OCI-LY7 (cell line): Measurements from ENCODE around the gene HAUS6. TPM values are rescaled to one million over a fixed set of nuclear protein-coding genes. Genes with fewer than 3 reads are reported as not detected.

Experiments
- BruUV-seq: library from RNA; stranded (reverse); fragments of 400-500 nt; replicated peaks from 2 replicates; lab custom pipeline; 2021; lab: Mats Ljungman, UMichigan
- CTCF ChIA-PET: fragments of 300-600 bp; sonication (Branson Sonifier 250); formaldehyde crosslinking; loops from one replicate; lab custom pipeline; 2022; ENCODE audit warnings: antibody characterized with exemption; ENCODE audit not compliant: unreplicated experiment; lab: Charles Lee
- POLR2A ChIA-PET: fragments of 300-600 bp; sonication (Branson Sonifier 250); formaldehyde crosslinking; loops from one replicate; lab custom pipeline; 2022; ENCODE audit warnings: antibody characterized with exemption; lab: Charles Lee
- DNase-seq: peaks from one replicate; pipeline ENCODE4 v3.0.0-alpha.2; 2015; ENCODE audit warnings: low spot score
- H2AFZ ChIP-seq: fragments of 200-600 bp; sonication (generic), shearing (Covaris generic); 2 replicates; pipeline ENCODE4 v1.6.1; 2014; ENCODE audit warnings: mild to moderate bottlenecking, antibody characterized with exemption, low read length, moderate library complexity
- H3K27ac ChIP-seq: fragments of 200-600 bp; sonication (generic); 2 replicates; pipeline ENCODE4 v1.5.1; 2014; ENCODE audit warnings: mixed run types, low read depth, mild to moderate bottlenecking, moderate library complexity, low read length, inconsistent platforms; ENCODE audit not compliant: poor library complexity, severe bottlenecking
- H3K36me3 ChIP-seq: fragments of 200-600 bp; sonication (generic); 2 replicates; pipeline ENCODE4 v1.6.1; 2014; ENCODE audit warnings: mild to moderate bottlenecking, antibody characterized with exemption, low read length, moderate library complexity, mixed read lengths; ENCODE audit not compliant: insufficient read depth
- H3K4me1 ChIP-seq: fragments of 200-600 bp; sonication (generic); 2 replicates; pipeline ENCODE4 v1.5.1; 2014; ENCODE audit warnings: mild to moderate bottlenecking, low read length; ENCODE audit not compliant: insufficient read depth, poor library complexity, severe bottlenecking
- H3K4me2 ChIP-seq: fragments of 200-600 bp; sonication (generic); 2 replicates; pipeline ENCODE4 v1.6.1; 2014; ENCODE audit warnings: mild to moderate bottlenecking, low read length
- H3K4me3 ChIP-seq: fragments of 200-600 bp; sonication (generic); 2 replicates; pipeline ENCODE4 v1.5.1; 2014; ENCODE audit warnings: mild to moderate bottlenecking, low read depth, low read length; ENCODE audit not compliant: poor library complexity, severe bottlenecking
- H3K79me2 ChIP-seq: fragments of 200-600 bp; sonication (generic); 2 replicates; pipeline ENCODE4 v1.6.1; 2016; ENCODE audit warnings: low read depth, mild to moderate bottlenecking, low read length, moderate library complexity, mixed read lengths; ENCODE audit not compliant: insufficient read depth
- H3K9me2 ChIP-seq: fragments of 200-600 bp; sonication (generic); 2 replicates; pipeline ENCODE4 v1.6.1; 2016; ENCODE audit warnings: mild to moderate bottlenecking, low read length, mixed read lengths; ENCODE audit not compliant: insufficient read depth
- H3K9me3 ChIP-seq: fragments of 200-600 bp; sonication (generic); 2 replicates; pipeline ENCODE4 v1.6.1; 2014; ENCODE audit warnings: mild to moderate bottlenecking, mixed run types, low read length, mixed read lengths
- H4K20me1 ChIP-seq: fragments of 200-600 bp; sonication (generic); 2 replicates; pipeline ENCODE4 v1.6.1; 2014; ENCODE audit warnings: mild to moderate bottlenecking, antibody characterized with exemption, low read length, moderate library complexity, mixed read lengths; ENCODE audit not compliant: insufficient read depth
- EZH2phosphoT487 ChIP-seq: fragments of 200-600 bp; sonication (generic); IDR thresholded peaks from 2 replicates; pipeline ENCODE4 v1.6.1; 2018; ENCODE audit warnings: low read depth, borderline replicate concordance, mild to moderate bottlenecking, mixed run types, antibody characterized with exemption, low read length, moderate library complexity, mixed read lengths
- intact Hi-C: fragments of 100-400 bp; cut with micrococcal nuclease; formaldehyde crosslinking; loops from one replicate; pipeline ENCODE4 v1.10.0; 2022; ENCODE audit not compliant: unreplicated experiment
- total RNA-seq, 2 experiments: library from RNA; depleted of rRNA in 1 of 2; stranded (reverse); fragments of >200 nt in 1 of 2; shearing (Covaris generic) in 1 of 2; gene quantifications; 2 replicates each; pipeline ENCODE4 v1.2.3, GENCODE V29; 2014 to 2022
- TF ChIP-seq, protein P1 (sequence below): fragments of 200-600 bp; sonication (generic); conservative IDR thresholded peaks from 2 replicates; pipeline ENCODE4 v1.5.1; 2014; ENCODE audit warnings: mild to moderate bottlenecking, antibody characterized with exemption, low read length, moderate library complexity, mixed read lengths

Gene HAUS6
- total RNA-seq, 2 experiments from 2014 or later, result 25.7 to 31.5 TPM

DNA sequence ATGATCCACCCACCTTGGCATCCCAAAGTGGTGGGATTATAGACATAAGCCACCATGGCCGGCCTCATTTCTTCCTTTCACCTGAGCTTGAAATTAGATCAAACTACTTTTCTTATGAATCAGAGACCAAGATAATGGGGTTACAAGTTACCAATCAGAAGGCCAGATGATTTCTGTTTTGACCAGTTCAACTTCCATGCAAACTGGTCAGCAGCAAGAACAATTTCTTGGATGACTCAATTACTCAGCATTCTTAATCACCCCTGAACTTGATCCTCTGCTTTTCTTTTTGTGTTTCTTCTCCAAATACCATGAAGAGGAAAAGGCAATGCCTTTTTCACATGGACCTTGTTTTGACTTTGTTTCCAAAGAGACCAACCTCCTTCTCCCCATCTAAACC lies 34.6 kb upstream of the HAUS6 start:
- Histone ChIP-seq H3K4me1 (peaks cover 30% of the 10 kb centered on the region), H3K4me3 (no peak overlapping the region), H4K20me1 (no peaks in the 10 kb centered on the region), H3K4me2 (no peak overlapping the region), H3K27ac (no peak overlapping the region), H2AFZ (no peak overlapping the region), H3K36me3 (no peaks in the 10 kb centered on the region), H3K9me3 (no peaks in the 10 kb centered on the region), H3K79me2 (no peaks in the 10 kb centered on the region), H3K9me2 (no peaks in the 10 kb centered on the region)
- no peak for DNase-seq
- no peak for TF ChIP-seq EZH2phosphoT487
- TF ChIP-seq, protein P1, sequence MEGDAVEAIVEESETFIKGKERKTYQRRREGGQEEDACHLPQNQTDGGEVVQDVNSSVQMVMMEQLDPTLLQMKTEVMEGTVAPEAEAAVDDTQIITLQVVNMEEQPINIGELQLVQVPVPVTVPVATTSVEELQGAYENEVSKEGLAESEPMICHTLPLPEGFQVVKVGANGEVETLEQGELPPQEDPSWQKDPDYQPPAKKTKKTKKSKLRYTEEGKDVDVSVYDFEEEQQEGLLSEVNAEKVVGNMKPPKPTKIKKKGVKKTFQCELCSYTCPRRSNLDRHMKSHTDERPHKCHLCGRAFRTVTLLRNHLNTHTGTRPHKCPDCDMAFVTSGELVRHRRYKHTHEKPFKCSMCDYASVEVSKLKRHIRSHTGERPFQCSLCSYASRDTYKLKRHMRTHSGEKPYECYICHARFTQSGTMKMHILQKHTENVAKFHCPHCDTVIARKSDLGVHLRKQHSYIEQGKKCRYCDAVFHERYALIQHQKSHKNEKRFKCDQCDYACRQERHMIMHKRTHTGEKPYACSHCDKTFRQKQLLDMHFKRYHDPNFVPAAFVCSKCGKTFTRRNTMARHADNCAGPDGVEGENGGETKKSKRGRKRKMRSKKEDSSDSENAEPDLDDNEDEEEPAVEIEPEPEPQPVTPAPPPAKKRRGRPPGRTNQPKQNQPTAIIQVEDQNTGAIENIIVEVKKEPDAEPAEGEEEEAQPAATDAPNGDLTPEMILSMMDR, result no peak
- intact Hi-C loops, result no loop called here
- no TSS peak for BruUV-seq
- CTCF ChIA-PET, result interaction anchor here (0.6 to 1.4 kb wide), 2 partner anchors 122 to 327 kb away, joined by 3 read pairs; no protein-coding TSS in a partner anchor
- POLR2A ChIA-PET, result interaction anchor here (0.9 to 1.5 kb wide), 5 partner anchors 9 to 247 kb away, joined by 3 to 5 read pairs (median 4); no protein-coding TSS in a partner anchor

DNA sequence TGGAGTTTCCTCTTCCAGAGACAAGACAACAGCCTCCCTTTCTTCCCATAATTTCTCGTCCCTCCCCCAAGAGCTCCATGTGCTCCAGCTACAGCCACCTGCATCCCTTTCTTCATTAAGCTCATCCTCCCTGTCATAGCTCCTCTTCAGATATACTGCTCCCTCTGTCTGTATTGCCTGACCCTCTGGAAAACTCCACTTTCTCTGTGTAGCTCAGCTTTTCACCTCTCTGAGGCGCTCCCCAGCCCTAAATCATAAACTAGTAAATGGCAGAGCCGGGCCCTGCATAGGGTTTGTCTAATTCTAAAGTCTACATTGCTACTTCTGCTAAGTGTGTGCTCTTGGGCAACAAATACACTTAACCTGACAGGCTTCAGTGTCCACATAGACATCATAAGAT lies 33.4 kb upstream of the HAUS6 start:
- H3K4me2 ChIP-seq, result no peak overlapping the region
- ChIA-PET CTCF (no interaction called here), POLR2A (interaction anchor here (0.5 kb wide), 1 partner anchor 68 kb away, joined by 3 read pairs; no protein-coding TSS in a partner anchor)
- H3K9me3 ChIP-seq, result no peaks in the 10 kb centered on the region
- H3K79me2 ChIP-seq, result no peaks in the 10 kb centered on the region
- no peaks in the 10 kb centered on the region for H3K9me2 ChIP-seq
- no peak overlapping the region for H3K27ac ChIP-seq
- no TSS peak for BruUV-seq
- no peak overlapping the region for H2AFZ ChIP-seq
- no peak overlapping the region for H3K4me3 ChIP-seq
- no peaks in the 10 kb centered on the region for H4K20me1 ChIP-seq
- no peak for DNase-seq
- intact Hi-C loops, result no loop called here
- no peaks in the 10 kb centered on the region for H3K36me3 ChIP-seq
- peaks cover 30% of the 10 kb centered on the region for H3K4me1 ChIP-seq
- TF ChIP-seq EZH2phosphoT487, result no peak
- TF ChIP-seq, protein P1, result no peak

DNA sequence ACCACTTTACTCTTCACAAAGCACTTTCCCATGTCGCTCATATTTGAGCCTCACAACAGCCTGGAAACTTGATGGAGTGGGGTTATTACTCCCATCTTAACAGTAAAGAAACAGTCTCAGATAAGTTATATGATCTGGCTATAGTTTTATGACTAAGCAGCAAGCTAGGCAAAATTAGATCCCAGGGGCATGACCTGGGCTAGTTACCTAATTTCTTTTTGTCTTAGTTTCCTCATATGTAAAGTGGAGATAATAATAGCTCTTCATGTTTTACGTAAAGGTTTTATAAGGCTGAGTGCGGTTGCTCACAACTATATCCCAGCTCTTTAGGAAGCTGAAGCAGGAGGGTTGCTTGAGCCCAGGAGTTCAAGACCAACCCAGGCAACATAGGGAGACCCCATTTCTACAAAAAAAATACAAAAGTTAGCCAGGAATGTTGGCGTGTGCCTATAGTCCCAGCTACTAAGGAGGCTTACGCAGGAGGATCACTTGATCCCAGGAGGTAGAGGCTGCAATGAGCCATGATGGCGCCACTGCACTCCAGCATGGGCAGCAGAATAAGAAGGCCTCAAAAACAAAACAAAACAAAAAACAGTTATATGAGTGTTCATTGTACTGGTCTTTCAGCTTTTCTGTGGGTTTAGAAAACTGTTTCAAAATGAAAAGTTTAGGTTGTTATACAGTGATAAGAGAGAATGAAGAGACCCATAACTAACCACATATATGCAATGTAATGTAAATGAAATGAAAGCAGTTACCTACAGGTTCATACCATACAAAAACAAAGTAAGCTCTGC lies 31.0 kb upstream of the HAUS6 start:
- Histone ChIP-seq H3K9me2 (no peaks in the 10 kb centered on the region), H3K4me2 (peak overlapping the region; percentile 28), H3K36me3 (no peaks in the 10 kb centered on the region), H2AFZ (peak overlapping the region; percentile 69), H3K9me3 (no peaks in the 10 kb centered on the region), H3K4me1 (peaks cover 39% of the 10 kb centered on the region), H3K79me2 (no peaks in the 10 kb centered on the region), H3K4me3 (no peak overlapping the region), H4K20me1 (no peaks in the 10 kb centered on the region), H3K27ac (no peak overlapping the region)
- no TSS peak for BruUV-seq
- ChIA-PET POLR2A (interaction anchor here (0.6 to 0.9 kb wide), 5 partner anchors 14 to 85 kb away, joined by 3 read pairs; partner anchors contain the start of gene RRAGA), CTCF (no interaction called here)
- DNase-seq, result no peak
- intact Hi-C loops, result no loop called here
- TF ChIP-seq EZH2phosphoT487, result no peak
- TF ChIP-seq, protein P1, result no peak
